ENCODE data around the gene ZMYND8. TPM values are rescaled to one million over a fixed set of nuclear protein-coding genes. Genes with fewer than 3 reads are reported as not detected.
"Not testable (repeated sequence)": the region's sequence is repeated elsewhere in the genome, so short reads cannot be mapped to it uniquely, and the experiment has no call there.

ZMYND8 gene
- polyA plus RNA-seq, 3 donors = 5.0 to 9.1 (median 7.7) TPM

DNA sequence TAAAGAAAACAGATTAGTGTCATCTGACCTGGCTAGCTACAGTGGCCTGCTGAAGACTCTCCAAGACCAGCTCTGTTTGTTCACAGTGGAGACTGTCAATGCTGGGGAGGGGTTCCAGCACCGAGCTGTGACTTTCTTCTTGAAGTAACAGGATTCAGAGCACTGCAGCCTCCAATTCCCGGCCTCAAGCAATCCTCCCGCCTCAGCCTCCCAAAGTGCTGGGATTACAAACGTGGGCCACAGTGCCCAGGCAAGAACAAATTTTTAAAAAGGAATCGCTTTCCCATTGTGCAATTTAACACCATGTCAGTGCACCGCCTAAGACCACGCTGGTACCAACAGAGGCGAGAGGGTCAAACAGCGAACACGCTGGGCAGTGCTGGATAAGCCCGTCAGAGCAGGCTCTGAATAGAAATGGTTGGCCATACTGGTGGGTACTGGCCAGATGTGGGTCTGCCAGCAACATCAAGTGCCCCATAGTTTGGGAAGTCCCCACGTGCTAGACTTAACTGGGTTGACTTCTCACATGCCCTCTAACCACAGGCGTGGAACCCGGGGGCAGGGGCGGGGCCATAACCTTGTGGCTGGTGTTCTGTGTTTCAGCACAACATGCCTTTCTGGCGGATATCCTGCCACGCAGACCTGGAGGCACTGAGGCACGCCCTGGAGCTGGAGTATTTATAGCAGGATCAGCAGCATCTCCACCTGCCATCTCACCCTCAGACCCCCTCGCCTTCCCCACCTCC lies 168.9 kb downstream of the ZMYND8 start:
- 78 to 82% (median 78%) methylated on average over 19 of the region's 19 CpGs for WGBS, 3 donors
- H3K27ac ChIP-seq (ENCODE audit: low read depth, low read length) = no peak overlapping the region

DNA sequence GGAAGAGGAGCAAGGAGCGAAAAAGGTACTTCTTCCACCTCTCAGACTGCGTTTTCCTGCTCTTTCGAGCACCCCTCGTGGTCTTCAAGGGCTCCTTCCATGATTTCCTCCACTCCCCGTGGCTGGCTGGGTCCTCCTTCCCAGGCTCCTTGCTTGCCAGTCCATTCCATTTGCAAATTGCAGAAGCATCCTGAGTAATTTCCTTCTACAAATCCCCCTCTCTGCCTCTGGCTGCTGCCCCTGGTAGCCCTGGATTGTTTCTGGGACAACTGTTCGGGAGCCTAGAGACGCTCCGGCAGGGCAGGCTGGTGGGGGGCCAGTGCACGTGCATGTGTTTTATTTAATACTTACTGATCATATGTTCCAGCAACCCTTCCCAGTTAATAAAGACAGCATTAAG lies 173.1 kb downstream of the ZMYND8 start:
- 62 to 72% (median 64%) methylated on average over 9 of the region's 9 CpGs for WGBS, 3 donors

DNA sequence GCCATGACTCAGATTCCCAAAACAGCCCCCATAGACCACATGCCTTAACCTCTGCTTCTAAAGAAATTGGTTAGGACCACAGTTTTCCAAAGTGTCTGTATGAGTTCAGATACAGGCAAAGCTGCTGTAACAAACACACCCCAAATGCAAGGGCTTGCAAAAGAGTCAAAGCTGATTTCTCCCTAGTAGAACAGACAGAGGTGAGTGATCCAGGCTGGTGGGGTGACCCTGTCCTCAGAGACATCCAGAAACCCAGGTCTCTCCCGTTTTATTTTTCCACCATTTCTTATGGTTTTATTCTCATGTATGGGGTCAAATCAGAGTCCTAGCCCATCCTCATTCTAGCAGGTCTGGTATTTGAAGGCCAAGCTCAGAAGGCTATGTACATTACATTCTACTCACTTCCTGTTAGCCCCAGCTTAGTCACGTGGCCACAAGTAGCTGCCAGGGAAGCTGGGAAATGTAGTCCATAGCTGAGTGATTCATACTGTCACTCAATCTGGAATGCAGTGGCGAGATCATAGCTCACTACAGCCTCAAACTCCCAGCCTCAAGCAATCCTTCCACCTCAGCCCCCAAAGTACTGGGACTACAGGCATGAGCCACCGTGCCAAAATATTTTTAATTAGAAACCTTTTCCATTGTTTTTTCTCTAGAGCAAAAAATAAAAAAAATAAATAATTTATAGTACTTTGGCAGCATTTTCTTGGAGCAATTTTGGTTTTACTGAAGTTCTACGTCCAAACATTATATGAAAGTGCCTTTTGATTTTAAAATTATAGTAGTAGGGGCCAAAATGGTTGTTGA lies 175.2 kb downstream of the ZMYND8 start:
- WGBS, 3 donors = 69 to 77% (median 73%) methylated on average over 5 of the region's 5 CpGs
- no peak overlapping the region for H3K27ac ChIP-seq (ENCODE audit: low read depth, low read length)

More for the DNA sequence above, 173.1 kb downstream of the ZMYND8 start:
- no peak overlapping the region for H3K27ac ChIP-seq (ENCODE audit: low read depth, low read length)

DNA sequence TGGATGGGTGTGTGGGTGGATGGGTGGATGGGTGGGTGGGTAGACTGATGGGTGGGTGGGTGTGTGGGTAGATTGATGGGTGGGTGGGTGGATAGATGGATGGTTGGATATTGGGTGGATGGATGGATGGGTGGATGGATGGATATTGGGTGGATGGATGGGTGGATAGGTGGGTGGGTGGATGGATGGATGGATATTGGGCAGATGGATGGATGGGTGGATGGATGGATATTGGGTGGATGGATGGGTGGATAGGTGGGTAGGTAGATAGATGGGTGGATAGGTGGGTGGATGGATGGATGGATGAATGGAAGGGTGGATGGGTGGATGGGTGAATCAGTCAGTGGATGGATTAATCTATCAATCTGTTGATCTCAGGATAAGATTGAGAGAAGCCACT lies 177.2 kb downstream of the ZMYND8 start:
- no peak overlapping the region for H3K27ac ChIP-seq (ENCODE audit: low read depth, low read length)

DNA sequence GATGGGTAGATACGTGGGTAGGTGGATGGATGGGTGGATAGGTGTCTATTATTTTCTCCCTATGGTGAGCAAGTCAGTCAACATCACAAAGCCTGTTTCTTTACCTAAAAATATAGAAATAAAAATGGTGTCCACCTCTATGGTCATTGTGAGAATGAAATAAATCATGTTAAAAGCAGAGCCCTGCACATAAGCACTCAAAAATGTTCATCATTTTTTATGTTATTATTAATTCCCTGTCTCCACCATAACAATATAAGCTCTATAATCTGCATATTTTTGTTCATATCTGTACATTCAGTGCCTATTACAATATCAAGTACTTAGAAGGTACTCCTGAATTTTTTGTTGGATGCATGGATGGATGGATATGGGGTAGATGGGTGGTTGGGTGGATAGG lies 177.6 kb downstream of the ZMYND8 start:
- WGBS, 3 donors = 73 to 90% (median 87%) methylated on average over 1 of the region's 1 CpG
- no peak overlapping the region for H3K27ac ChIP-seq (ENCODE audit: low read depth, low read length)

DNA sequence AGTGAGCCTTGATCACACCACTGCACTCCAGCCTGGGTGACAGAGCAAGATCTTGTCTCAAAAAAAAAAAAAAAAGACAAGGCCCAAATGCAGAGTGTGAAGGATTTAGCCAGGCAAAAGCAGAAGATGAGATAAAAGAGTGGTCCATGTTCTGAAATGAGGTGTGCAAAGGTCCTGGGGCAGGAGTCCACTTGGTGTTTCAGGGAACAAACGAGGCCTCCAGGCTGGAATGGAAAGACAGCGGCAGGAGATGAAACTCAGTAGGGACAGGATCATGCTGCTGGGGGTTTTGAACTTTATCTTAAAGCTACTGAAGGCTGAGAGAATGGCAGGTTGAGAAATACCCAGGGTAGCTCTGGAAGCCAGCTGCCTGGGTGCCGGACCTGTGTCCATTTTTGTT lies 178.2 kb downstream of the ZMYND8 start:
- H3K27ac ChIP-seq (ENCODE audit: low read depth, low read length) = no peak overlapping the region
- WGBS, 3 donors = 63 to 82% (median 78%) methylated on average over 3 of the region's 3 CpGs

DNA sequence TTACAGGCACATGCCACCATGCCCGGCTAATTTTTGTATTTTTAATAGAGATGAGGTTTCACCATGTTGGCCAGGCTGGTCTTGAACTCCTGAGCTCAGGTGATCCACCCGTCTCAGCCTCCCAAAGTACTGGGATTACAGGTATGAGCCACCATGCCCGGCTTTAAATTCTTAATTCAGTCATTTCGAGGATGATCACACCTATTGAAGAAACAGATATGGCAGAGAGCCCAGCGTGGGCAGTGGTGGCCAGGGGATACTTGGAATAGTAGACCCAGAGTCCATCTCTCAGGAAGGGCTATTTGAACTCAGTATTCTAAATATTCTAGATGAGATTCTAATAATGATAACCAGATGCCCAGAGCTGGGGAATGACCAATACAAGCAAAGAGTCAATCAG lies 180.3 kb downstream of the ZMYND8 start:
- 70 to 83% (median 80%) methylated on average over 5 of the region's 5 CpGs for WGBS, 3 donors

DNA sequence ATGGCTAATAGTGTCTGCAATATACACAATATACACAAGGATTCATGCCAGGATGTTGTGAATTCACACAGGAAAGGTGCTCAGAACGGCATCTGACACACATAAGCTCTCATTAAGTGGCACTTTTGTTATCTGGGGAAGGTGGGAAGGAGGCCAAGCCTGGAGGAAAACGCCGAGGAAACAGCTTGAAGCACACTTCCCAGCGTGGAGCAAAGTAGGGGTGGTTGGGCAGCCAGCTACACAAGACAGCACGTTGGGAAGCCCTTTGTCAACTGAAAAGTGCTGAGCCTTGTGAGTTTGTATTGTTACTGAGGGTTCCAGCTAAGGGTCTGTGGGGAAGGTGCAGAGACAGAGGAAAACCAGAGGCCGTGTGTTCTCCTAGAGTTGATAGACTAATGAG lies 181.0 kb downstream of the ZMYND8 start:
- 21 to 37% (median 35%) methylated on average over 6 of the region's 6 CpGs for WGBS, 3 donors
- no peak overlapping the region for H3K27ac ChIP-seq (ENCODE audit: low read depth, low read length)

More for the DNA sequence above, 180.3 kb downstream of the ZMYND8 start:
- H3K27ac ChIP-seq (ENCODE audit: low read depth, low read length) = not testable (repeated sequence)

DNA sequence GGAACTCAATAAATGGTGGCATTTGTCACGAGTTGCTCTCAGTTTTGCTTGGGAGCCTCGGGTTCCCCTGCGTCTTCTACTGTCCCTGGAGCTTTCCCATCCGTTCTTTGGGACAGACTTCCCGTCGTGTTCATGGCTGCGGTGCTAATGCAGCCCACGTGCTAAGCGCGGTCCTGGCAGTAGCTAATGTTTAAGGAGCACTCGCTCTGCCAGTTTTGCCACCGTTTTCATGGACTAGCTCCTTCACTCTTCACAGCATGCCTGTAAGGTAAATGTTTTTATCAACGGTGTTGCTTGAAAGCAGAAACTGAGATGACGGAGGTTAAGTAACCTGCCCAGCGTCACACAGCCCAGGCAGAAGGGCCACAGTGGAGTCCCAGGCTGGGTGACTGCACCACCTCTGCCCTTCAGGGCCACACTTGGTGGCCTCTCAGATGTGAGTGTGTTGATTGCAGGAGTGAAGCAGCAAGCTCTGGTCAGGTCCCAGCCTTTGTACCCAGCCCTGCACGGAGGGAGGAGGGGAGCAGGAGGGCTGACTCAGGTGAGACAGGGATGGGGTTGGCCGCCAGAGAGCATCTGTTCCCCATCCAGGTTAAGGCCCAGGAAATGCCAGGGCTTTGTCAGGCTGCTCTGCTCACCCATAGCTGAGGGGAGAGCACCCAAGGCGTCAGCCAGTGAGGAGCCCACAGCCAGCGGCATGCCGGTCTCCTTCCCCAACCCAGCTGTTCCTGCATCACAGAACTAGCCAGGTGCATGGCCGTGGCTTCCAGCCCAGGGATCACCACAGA lies 181.8 kb downstream of the ZMYND8 start:
- H3K27ac ChIP-seq (ENCODE audit: low read depth, low read length) = no peak overlapping the region

DNA sequence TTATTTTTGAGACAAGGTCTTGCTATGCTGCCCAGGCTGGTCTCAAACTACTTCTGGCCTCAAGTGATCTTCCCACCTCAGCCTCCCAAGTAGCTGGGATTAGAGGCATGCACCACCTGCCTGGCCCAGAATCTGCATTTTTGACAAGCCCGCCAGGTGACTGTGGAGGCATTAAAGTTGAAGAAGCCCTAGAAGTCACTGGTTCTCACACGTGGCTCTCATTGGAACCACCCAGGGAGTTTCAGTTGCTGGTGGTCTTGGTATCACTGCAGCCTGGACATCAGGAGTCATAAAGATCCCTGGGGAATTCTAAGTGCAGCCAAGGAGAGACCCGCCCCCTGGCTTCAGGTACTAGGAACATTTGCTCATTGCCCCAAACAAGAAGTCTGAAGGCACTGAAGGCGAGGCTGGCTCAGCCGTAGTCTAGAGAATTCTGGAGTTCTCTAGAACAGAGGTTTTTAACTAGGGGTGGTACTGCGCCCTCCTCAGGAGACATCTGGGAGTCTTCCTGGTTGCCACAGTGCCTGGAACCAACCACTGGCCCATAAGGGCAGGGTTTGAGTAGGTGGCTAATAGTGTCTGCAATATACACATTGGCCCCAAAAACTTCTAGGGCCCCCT lies 182.8 kb downstream of the ZMYND8 start:
- 84 to 93% (median 90%) methylated on average over 6 of the region's 6 CpGs for WGBS, 3 donors
- H3K27ac ChIP-seq (ENCODE audit: low read depth, low read length) = no peak overlapping the region

More for the DNA sequence above, 181.8 kb downstream of the ZMYND8 start:
- WGBS, 3 donors = 69 to 88% (median 85%) methylated on average over 21 of the region's 21 CpGs

DNA sequence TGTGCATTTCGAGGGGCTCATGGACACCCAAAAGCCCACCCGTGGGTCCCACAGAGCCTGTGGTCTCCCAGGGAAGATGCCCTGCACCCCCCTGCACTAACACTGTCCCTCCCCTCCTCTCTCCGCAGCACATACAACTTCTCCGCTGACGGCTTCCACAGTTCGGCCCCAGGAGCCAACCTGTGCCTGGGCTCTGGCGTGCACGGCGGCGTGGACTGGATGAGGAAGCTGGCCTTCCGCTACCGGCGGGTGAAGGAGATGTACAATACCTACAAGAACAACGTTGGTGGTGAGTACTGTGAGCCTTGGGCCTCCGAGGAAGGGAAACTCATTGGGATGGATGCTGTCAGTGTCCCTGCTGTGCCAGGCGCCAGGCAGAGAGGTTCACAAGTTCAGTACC lies 183.9 kb downstream of the ZMYND8 start:
- 86 to 87% (median 87%) methylated on average over 16 of the region's 16 CpGs for WGBS, 3 donors
- no peak overlapping the region for H3K27ac ChIP-seq (ENCODE audit: low read depth, low read length)

DNA sequence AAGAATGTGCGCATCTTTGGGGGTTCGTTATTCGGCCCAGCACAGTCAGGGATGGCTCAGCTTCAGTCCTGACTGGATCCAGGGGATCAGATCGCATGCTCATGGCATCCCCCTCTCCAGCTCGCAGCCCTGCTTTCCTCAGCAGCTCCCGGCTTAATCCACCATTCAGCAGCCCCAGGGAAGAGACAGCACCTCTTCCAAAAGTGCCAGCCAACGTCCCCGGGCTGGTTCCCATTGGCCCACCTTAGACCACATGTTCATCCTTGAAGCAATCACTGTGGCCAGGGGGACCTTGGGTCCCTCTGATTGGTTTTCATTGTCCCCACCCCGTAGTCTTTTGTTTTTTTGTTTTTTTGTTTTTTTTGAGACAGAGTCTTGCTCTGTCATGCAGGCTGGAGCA lies 188.7 kb downstream of the ZMYND8 start:
- H3K27ac ChIP-seq (ENCODE audit: low read depth, low read length) = no peak overlapping the region
- 82 to 89% (median 89%) methylated on average over 9 of the region's 9 CpGs for WGBS, 3 donors

DNA sequence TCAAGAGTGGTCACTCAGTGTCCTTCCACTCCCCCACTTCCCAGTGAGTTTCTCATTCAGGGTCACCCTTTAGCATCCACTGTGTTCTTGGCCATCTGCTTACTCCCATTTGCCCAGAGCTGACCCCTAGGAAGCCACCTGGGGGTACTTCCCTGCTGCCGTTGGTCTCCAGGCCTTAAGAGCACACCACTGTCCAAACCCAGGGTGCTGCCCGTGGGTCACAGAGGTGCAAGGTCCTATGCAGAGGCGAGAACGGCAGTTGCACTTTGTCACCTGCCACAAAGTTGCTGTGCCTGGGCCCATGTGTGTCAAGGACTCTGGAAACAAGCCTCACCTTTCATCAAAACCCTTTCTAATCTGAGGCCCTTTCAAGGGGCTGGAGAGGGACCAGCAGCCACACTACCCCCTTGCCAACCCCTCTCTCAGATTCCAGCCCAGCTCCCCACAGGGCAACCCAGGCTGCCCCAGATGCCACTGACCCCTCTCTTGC lies 191.1 kb downstream of the ZMYND8 start:
- no peak overlapping the region for H3K27ac ChIP-seq (ENCODE audit: low read depth, low read length)
- WGBS, 3 donors = 66 to 94% (median 89%) methylated on average over 4 of the region's 4 CpGs

DNA sequence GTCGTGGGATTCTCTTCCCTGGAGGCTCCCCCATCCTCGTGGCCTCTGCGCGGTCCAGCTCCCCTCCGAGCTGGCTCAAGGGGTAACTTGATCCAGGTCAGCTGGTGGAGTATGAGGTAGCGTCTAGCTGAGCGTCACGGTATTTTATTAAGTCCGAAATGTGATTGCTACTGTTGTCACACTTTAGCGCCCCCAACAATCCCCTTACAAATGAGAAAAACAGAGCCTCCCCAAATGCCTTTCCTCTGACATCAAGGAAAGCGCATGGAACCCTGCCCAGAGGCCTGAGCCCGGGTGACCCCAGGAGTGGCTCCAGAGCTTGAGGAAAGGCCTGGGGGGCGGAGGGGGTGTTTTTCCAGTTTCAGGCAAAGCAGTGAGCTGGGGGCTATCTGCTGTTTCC lies 192.4 kb downstream of the ZMYND8 start:
- no peak overlapping the region for H3K27ac ChIP-seq (ENCODE audit: low read depth, low read length)
- WGBS, 3 donors = 88 to 89% (median 88%) methylated on average over 13 of the region's 13 CpGs

DNA sequence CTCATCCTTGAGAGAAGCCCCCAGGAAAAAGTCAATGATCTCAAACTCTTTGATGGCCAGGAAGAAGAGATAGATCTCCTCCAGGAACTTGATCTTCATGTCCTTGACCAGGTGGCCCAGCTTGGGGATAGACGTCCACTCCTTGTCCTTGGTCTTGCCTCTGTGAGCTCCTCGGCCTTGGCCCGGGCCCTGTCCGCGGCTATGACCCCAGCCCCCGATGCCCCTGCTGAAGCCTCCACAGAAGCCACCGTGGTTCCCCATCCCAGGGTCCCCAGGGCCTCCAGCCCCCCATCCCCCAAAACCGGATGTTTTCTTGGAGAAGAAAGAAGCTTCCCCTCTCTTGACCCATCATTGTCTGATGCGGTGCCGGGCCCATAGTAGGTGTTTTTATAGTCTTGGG lies 195.1 kb downstream of the ZMYND8 start:
- 85 to 91% (median 89%) methylated on average over 10 of the region's 10 CpGs for WGBS, 3 donors

DNA sequence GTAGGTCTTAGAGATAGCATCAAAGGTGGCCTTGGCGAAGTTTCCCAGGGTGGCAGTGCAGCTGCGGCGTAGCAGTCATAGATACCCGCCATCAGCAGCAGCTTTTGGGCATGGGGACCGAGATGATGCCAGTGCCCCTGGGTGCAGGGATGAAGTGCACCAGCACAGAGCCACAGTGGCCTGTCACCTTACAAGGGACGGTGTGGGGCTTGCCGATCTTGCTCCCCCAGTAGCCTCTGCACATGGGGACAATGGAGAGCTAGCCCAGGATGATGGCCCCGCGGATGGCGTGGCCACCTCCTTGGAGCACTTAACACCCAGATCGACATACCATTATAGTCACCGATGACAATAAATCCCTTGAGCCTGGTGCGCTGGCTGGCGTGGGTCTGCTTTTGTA lies 195.5 kb downstream of the ZMYND8 start:
- no peak overlapping the region for H3K27ac ChIP-seq (ENCODE audit: low read depth, low read length)
- WGBS, 3 donors = 83 to 88% (median 87%) methylated on average over 14 of the region's 14 CpGs

More for the DNA sequence above, 195.1 kb downstream of the ZMYND8 start:
- no peak overlapping the region for H3K27ac ChIP-seq (ENCODE audit: low read depth, low read length)

DNA sequence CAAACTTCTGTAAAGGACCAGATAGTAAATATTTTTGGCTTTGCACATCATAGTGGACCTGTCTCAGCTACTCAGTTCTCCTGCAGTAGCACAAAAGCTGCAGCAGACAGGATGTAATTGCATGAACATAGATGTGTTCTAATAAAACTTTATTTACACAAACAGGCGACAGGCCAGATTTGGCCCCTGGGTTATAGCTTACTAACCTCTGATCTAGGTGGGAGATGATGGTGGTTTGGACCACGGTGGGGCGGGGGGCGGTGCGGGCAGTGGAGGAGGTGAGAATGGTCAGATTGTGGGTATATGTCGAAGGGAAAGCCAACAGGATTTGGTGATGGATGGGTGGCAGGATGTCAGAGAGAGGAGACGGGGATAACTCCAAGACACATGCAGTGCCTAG lies 196.3 kb downstream of the ZMYND8 start:
- H3K27ac ChIP-seq (ENCODE audit: low read depth, low read length) = no peak overlapping the region
- WGBS, 3 donors = 94 to 96% (median 96%) methylated on average over 7 of the region's 7 CpGs

Data from adipose tissue (tissue), 3 donors.